Breast epithelium (tissue), 4 donors: Measurements from ENCODE around the gene ZC3H13. TPM values are rescaled to one million over a fixed set of nuclear protein-coding genes. Genes with fewer than 3 reads are reported as not detected.

Source experiments
- DNase-seq, 2 donors: peaks; one replicate each; pipeline ENCODE4 v3.0.0-alpha.2; 2019; ENCODE audit warnings: low spot score in 2 of 2
- H3K27ac ChIP-seq, 2 donors: fragments of 200-600 bp; sonication (generic) in 1 of 2; one replicate each; pipeline ENCODE4 v1.5.1; 2016 to 2019; ENCODE audit warnings: mild to moderate bottlenecking in 1 of 2
- H3K27me3 ChIP-seq, 2 donors: fragments of 200-600 bp; sonication (generic) in 1 of 2; one replicate each; pipeline versions ENCODE4 v1.5.1 to v1.6.0; 2017 to 2019; ENCODE audit warnings: control low read depth in 1 of 2, mild to moderate bottlenecking in 1 of 2
- H3K36me3 ChIP-seq: fragments of 200-600 bp; one replicate; pipeline ENCODE4 v1.5.1; 2019
- H3K4me1 ChIP-seq, 2 donors: fragments of 200-600 bp; sonication (generic); one replicate each; pipeline ENCODE4 v1.5.1; 2016 to 2019; ENCODE audit warnings: control low read depth in 1 of 2
- H3K4me3 ChIP-seq, 3 donors: fragments of 200-600 bp; sonication (generic); 1 replicate in 2 of 3; 2 replicates in 1 of 3; pipeline ENCODE4 v1.5.1; 2016 to 2019; ENCODE audit warnings: mild to moderate bottlenecking in 3 of 3, moderate library complexity in 2 of 3
- H3K9me3 ChIP-seq, 2 donors: fragments of 200-600 bp; sonication (generic) in 1 of 2; one replicate each; pipeline ENCODE4 v1.5.1; 2016 to 2019; ENCODE audit warnings: control low read depth in 1 of 2
- POLR2A ChIP-seq: fragments of 450-650 bp; IDR thresholded peaks from one replicate; pipeline ENCODE4 v1.6.1; 2016; ENCODE audit warnings: antibody characterized with exemption, mild to moderate bottlenecking, moderate library complexity
- POLR2AphosphoS5 ChIP-seq, 3 donors: sonication (generic); formaldehyde crosslinking; IDR thresholded peaks; one replicate each; pipeline ENCODE4 v1.6.1; 2017; ENCODE audit warnings: antibody characterized with exemption in 3 of 3
- intact Hi-C: fragments of 100-400 bp; cut with DNase I; formaldehyde crosslinking; loops from one replicate; pipeline ENCODE4 v1.15.1; 2023; ENCODE audit warnings: low total_unique reads
- total RNA-seq, 3 donors: library from RNA; depleted of rRNA; stranded (reverse); fragments of >200 nt; gene quantifications; one replicate each; pipeline ENCODE4 v1.1.0, GENCODE V29; 2016
- TF ChIP-seq, protein P1 (sequence below), 3 donors: fragments of 450-650 bp; IDR thresholded peaks; one replicate each; pipeline ENCODE4 v1.5.1; 2016 to 2017; ENCODE audit warnings: antibody characterized with exemption in 3 of 3, mild to moderate bottlenecking in 3 of 3, moderate library complexity in 3 of 3

ZC3H13 gene
- total RNA-seq, 3 donors from 2014 or later, result 31.0 to 40.6 (median 38.9) TPM

DNA sequence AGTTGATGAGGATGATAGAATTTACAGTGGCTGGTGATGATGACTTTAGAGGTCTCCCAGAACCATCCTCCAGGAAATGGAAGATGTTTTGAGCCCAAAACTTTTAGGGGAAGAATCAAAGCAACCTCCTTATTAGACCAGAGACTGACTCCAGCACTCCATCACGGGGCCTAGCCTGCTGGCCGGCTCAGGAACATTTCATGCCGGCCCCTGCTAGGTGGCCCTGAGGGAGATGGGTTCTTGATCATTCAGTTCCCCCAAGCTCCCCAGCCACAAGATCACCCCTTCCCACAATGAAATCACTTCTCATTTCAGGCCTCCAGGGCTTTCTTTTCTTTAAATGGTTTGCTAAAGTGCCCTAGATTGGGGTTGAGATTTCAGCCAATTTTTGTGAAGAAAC, 121.3 kb downstream of the ZC3H13 start:
- no peak for DNase-seq
- H3K9me3 ChIP-seq, result no peaks in the 10 kb centered on the region
- no peaks in the 10 kb centered on the region for H3K36me3 ChIP-seq
- intact Hi-C loops, result no loop called here
- H3K4me1 ChIP-seq, result no peaks in the 10 kb centered on the region
- H3K27ac ChIP-seq, result no peak overlapping the region
- no peaks in the 10 kb centered on the region for H3K27me3 ChIP-seq
- TF ChIP-seq, protein P1, sequence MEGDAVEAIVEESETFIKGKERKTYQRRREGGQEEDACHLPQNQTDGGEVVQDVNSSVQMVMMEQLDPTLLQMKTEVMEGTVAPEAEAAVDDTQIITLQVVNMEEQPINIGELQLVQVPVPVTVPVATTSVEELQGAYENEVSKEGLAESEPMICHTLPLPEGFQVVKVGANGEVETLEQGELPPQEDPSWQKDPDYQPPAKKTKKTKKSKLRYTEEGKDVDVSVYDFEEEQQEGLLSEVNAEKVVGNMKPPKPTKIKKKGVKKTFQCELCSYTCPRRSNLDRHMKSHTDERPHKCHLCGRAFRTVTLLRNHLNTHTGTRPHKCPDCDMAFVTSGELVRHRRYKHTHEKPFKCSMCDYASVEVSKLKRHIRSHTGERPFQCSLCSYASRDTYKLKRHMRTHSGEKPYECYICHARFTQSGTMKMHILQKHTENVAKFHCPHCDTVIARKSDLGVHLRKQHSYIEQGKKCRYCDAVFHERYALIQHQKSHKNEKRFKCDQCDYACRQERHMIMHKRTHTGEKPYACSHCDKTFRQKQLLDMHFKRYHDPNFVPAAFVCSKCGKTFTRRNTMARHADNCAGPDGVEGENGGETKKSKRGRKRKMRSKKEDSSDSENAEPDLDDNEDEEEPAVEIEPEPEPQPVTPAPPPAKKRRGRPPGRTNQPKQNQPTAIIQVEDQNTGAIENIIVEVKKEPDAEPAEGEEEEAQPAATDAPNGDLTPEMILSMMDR (IDR thresholded peaks at IDR 0.05), result no peak
- TF ChIP-seq POLR2AphosphoS5 (IDR thresholded peaks at IDR 0.05), result no peak
- no peak for TF ChIP-seq POLR2A
- no peak overlapping the region for H3K4me3 ChIP-seq

DNA sequence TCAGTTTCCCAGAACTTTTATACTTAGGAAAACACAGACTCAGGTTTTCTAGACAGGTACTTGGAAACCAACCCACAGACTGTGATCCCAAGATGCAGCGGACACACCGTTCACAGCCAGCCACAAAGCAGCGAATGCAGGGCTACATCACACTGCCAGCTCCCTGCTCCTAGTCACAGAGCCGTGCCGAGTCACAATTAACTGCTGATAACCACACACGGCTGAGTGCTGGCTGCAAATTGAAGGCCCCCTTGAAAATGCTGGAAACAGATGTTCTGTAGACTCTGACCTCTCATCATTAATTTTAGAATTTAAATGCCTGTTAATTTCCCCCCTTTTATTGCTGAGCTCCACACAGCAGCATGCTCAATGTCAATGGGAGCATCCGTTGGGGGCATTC, 122.4 kb downstream of the ZC3H13 start:
- DNase-seq, result no peak
- TF ChIP-seq, protein P1 (IDR thresholded peaks at IDR 0.05), result no peak
- TF ChIP-seq POLR2A, result no peak
- TF ChIP-seq POLR2AphosphoS5 (IDR thresholded peaks at IDR 0.05), result no peak
- Histone ChIP-seq H3K4me3 (no peak overlapping the region), H3K36me3 (no peaks in the 10 kb centered on the region), H3K9me3 (no peaks in the 10 kb centered on the region), H3K27me3 (no peaks in the 10 kb centered on the region), H3K4me1 (no peaks in the 10 kb centered on the region), H3K27ac (no peak overlapping the region)
- intact Hi-C loops, result no loop called here

DNA sequence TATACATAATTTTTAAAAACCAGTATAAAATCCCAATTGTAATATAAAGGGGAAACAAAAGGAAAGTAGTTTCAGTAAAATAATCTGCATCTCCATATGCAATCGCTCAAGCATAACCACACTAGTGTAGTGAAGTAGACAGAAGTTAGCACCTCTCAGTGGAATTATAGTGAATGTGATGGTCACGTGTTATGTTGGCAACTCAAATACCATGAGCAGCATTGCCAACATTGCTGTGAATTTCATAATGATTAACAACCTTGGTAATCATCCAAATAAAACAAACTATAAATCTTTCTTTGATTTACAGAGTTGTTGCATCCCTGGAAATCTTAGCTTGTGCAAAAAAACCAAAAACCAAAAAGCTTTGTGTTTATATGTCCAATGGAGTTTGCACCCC, 123.7 kb downstream of the ZC3H13 start:
- intact Hi-C loops, result no loop called here
- no peaks in the 10 kb centered on the region for H3K36me3 ChIP-seq
- H3K4me1 ChIP-seq, result no peaks in the 10 kb centered on the region
- no peak overlapping the region for H3K4me3 ChIP-seq
- TF ChIP-seq POLR2A, result no peak
- no peak for TF ChIP-seq POLR2AphosphoS5 (IDR thresholded peaks at IDR 0.05)
- TF ChIP-seq, protein P1 (IDR thresholded peaks at IDR 0.05), result no peak
- H3K9me3 ChIP-seq, result no peaks in the 10 kb centered on the region
- DNase-seq, result no peak
- no peak overlapping the region for H3K27ac ChIP-seq
- no peaks in the 10 kb centered on the region for H3K27me3 ChIP-seq

DNA sequence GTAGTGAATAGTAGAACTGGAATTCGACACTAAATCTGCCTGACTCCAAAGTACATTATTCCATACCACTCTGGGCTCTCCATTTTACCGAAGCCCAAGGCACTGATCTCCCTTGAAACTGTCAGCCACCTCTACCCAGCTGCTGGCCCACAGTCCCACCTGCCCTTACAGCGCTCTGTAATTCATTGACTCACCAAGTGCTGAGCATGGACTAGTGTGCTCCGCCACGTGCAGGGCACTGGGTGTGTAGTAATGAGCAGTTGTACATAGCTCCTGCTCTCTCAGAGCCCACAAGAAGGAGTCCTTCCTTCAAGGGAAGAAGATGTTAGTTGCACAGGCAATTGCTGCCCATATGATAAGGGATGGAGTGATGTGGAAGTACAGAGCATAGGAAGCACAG, 124.4 kb downstream of the ZC3H13 start:
- Histone ChIP-seq H3K27me3 (no peaks in the 10 kb centered on the region), H3K9me3 (no peaks in the 10 kb centered on the region), H3K36me3 (no peaks in the 10 kb centered on the region), H3K4me1 (no peaks in the 10 kb centered on the region), H3K4me3 (no peak overlapping the region), H3K27ac (no peak overlapping the region)
- intact Hi-C loops, result no loop called here
- no peak for DNase-seq
- TF ChIP-seq, protein P1 (IDR thresholded peaks at IDR 0.05), result no peak
- no peak for TF ChIP-seq POLR2AphosphoS5 (IDR thresholded peaks at IDR 0.05)
- no peak for TF ChIP-seq POLR2A

DNA sequence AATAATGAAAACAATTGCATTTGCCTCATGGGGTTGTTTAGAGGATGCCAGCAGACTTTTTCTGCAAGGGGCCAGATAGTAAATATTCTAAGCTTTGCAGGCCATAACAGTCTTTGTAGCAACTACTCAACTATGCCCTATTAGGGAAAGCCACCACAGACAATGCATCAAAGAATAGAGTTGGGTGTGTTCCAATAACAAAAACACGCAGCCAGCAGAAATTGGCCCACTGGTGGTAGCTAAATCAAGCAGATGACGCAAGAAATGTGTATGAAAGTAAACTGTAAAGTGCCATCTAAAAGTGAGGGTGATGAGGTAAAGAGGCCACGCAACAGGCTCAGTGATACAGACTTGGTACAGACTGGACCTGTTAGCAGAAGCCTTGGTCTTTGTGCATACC, 125.8 kb downstream of the ZC3H13 start:
- TF ChIP-seq POLR2A (no peak), POLR2AphosphoS5 (IDR thresholded peaks at IDR 0.05) (no peak)
- TF ChIP-seq, protein P1 (IDR thresholded peaks at IDR 0.05), result no peak
- DNase-seq, result no peak
- Histone ChIP-seq H3K27ac (no peak overlapping the region), H3K36me3 (no peaks in the 10 kb centered on the region), H3K4me3 (no peak overlapping the region), H3K4me1 (no peaks in the 10 kb centered on the region), H3K27me3 (no peaks in the 10 kb centered on the region), H3K9me3 (no peaks in the 10 kb centered on the region)
- intact Hi-C loops, result no loop called here
